C1 segment of cervical spinal cord (tissue), 14 donors: ENCODE data around the gene PPM1G.

Experiments
- DNase-seq, 14 donors: peaks; one replicate each; lab custom pipeline; 2025; lab: John Stamatoyannopoulos, UW

The PPM1G gene

GRCh38 chr2:27416151-27416550 is 6.8 kb upstream of the PPM1G start:
- no peak for DNase-seq

DNA sequence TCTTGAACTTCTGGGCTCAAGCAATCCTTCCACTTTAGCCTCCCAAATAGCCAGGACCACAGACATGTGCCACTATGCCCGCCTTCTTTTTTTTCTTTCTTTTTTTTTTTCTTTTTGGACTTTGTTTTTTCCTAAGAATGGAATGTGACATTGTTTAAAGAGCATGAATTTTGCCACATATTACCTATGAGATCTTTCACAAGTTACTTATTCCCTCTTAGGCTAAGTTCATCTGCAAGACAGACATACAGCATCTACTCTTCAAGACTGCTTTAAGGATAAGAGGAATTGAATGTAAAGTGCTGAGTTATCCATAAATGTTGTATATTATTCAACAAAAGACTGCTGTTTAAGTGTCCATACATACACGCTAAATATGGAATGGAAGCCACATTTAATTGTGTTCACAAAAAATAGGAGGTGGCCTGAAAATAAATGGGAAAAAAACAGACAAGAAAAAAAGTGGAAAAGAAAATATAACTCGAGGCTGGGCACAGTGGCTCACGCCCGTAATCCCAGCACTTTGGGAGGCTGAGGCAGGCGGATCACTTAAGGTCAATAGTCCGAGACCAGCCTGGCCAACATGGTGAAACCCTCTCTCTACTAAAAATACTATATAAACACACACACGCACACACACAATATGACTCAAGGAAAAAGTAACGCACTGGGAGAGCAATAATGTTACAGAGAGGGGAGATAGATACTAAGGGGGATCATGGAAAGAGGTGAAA is 3.2 kb upstream of the PPM1G start:
- DNase-seq, result no peak

GRCh38 chr2:27408601-27409320 is 630 bp downstream of the PPM1G start:
- DNase-seq, result no peak

- DNase-seq, result no peak
These were observed 1.4 kb downstream of the PPM1G start for GRCh38 chr2:27407798-27408491.

- DNase-seq, result no peak
These were observed 8.8 kb downstream of the PPM1G start for GRCh38 chr2:27400348-27401135.

- no peak for DNase-seq
These were observed 10.4 kb downstream of the PPM1G start for GRCh38 chr2:27398962-27399361.

DNA sequence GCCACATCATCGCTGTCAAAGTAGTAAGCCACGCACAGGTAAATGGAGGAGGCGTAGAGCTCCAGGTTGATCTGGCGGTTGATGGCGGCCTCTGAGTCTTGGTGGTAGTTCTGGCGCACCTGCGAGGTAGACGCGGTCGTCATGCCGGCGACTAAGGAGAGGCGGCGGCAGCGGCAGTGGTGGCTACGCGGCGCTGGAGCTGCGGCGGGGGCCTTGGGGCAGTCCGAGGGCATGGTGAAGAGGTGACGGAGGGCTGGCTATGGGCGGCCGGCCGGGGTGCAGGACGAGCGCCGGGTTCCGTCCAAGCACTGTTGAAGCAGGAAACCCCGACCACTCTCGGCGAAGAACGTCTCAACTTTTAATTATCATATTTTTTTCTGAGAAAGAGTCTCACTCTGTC is 16.2 kb downstream of the PPM1G start:
- no peak for DNase-seq

DNA sequence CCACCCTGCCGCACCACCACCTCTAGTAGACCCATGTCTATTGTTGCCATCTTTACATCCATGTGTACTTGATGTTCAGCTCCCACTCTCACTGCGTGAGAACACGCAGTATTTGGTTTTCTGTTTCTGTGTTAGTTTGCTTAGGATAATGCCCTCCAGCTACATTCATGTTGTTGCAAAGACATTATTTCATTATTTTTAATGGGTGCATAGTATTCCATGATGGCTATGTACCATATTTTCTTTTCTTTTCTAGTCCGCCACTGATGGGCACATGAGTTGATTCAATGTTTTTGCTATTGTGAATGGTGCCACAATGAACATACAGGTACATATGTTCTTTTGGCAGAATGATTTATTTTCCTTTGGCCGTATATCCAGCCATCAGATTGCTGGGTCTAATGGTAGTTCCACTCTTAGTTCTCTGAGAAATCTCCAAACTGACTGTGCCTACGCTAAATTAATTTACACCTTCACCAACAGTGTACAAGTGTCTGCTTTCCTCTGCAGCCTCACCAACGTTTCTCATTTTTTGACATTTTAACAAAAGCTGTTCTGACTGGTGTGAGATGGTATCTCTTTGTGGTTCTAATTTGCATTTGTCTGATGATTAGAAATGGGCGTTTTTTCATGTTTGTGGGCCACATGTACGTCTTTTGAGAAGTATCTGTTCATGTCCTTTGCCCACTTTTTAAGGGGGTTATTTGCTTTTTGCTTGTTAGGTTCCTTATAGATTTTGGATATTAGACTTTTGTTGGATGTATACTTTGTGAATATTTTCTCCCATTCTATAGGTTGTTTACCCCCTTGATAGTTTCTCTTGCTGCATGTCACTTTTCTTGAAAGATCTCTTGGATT is 18.3 kb downstream of the PPM1G start:
- no peak for DNase-seq

GRCh38 chr2:27381577-27382181 is 27.7 kb downstream of the PPM1G start:
- no peak for DNase-seq

DNA sequence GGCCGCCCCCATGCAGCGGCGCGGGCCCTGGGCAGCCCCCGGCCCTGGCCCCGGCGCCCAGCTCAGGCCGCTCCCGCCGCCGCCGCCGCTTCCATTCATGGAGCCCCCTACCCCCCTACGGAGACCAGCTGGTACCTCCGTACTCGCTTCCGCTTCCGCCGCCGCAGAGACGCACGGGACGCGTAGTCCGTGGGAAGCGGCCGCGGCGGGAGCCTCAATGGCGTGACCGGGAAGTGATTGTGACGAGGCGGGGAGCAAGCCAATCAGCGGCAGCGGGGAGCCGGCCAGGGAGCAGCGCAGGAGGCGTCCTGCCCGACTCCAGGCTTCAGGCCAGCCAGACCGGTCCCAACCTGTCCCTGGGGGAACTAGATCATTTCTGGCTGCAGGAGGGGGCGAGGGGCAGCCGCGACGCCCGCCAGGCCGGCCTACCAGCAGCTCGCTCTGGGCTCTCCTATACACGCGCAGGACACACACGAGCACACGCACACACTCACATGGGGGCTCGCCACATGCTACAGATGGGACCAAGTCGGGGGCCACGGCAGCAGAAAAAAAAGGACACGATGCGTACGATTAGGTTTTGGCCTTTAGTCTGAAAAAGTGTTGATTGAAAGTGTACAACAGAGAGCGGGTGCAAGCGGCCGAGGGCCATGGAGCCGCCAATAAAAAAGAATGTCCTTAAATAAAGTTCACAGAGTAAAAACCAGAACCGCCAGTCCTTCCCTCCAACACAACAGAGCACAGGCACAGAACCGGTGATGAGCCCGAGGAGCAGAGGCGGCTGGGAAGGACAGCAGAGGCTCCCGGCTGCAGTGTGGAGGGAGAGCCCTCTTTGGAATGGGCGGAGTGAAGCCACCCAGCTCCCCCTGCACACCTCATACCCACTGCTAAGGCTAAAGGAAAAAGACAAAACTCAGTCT is 28.5 kb downstream of the PPM1G start, which contains the start of gene ZNF513:
Gene ZNF513, minus strand, starts transcription at position 109 of the 920 bp plus-strand sequence. CDS start 208 bp downstream, outside the sequence.
- DNase-seq, result peak; percentile 54 to 98 (median 96)

DNA sequence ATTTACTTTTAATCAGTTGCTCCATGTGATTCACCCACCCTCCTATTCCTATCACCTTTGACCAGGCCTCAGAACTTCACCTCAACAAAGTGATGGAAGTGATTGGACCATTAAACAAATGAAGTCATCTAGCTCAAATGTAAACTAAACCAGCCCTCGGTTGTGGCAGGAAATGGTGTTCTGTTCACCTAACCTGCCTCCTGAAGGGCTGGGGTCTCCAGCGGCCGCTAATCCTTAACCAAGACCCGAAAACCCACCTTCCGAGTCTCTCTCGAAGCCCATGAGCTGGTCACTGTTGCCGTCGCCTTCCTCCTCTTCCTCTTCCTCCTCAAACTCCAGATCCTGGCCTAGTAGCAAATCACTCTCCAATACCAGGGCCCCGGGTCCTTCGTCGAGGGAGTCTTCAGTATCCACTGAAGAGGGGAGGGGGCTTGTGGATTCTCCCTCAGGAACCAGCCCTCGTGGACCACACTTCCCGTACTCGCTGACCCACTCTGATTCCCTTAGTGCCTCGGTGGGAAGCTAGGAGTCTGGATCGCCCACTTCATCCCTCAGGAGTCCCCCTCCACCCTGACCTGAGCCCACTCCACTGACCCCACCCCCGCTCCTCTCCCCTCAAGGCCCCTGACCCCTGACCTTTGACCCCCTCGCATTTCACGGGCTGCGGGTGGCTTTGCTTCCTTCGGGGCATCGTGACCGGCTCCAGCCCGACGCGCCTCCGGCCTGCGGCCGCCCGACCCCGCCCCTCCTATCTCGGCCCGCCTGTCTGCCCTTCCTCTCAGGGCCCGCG is 29.4 kb downstream of the PPM1G start:
- DNase-seq, result peak in 8 of 14 donors; percentile 65 to 92 (median 78)

DNA sequence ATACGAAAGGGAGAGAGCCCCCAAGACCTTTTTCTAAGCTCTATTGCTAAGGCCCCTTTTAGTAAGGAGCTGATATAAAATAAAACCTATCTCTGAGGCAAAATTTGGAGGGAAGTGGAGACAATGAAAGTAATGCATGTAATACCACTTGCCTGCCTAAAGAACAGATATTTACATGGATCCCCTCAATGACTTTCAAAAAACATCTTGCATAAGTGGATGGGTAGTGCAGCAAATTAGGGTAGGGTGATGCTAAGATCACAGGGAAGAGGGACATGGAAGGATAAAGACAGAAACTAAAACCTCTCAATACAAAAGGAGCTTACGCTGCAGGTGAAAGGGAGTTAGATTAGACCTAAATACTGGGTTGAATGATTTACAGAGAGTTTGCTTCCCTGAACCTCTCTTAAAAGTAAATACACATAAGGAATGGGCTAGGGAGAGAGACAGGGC is 30.0 kb downstream of the PPM1G start:
- DNase-seq, result no peak

GRCh38 chr2:27378809-27379290 is 30.5 kb downstream of the PPM1G start:
- DNase-seq, result peak in 1 of 14 donors; percentile 15

DNA sequence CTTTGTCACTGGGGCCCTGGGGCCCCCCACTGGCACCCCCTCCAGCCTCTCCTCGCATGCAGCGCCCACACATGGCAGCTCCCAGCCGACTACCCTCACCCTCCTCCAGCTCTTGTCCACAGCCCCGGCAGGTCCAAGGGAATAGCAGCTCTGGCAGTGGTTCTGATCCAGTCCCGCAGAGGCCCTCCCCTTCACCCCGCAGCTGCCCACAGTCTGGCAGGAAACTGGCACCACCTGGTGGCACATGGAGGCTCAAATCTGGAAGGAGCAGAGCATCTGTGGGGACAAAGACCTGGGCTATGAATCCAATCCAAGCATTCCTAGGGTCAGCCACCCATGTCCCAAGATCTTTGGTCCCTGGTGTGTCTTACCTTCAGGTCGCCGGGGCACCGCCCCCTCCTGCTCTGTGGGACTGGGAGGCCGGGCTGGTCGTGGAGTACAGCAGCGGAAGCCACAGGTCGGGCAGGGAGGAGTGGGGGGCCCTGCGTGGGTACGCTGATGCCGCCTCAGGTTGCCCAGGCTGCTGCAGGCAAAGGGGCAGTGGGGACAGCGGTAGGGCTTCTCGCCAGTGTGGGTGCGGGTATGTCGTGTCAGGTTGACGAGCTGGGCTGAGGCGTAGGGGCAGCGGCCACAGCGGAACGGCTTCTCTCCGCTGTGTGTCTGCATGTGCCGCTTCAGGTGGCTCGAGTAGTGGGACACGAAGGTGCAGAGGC is 31.1 kb downstream of the PPM1G start:
- DNase-seq, result no peak

DNA sequence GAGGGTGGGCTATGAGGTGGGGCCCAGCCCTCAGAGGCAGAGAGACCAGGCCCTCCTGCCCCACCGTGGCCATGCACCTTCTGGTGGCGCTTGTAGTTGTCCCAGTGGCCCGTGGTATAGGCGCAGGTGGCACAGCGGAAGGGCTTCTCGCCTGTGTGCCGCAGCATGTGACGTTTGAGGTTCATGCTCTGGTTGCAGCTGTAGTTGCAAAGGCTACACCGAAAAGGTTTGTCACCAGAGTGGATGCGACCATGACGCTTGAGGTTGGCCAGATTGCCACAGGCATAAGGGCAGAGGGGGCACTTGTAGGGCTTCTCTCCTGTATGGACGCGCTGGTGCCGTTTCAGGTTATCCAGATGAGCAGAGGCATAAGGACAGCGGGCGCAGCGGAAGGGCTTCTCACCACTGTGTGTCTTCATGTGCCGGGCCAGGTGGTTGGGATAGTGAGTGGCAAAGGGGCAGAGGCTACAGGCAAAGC is 31.7 kb downstream of the PPM1G start:
- no peak for DNase-seq

DNA sequence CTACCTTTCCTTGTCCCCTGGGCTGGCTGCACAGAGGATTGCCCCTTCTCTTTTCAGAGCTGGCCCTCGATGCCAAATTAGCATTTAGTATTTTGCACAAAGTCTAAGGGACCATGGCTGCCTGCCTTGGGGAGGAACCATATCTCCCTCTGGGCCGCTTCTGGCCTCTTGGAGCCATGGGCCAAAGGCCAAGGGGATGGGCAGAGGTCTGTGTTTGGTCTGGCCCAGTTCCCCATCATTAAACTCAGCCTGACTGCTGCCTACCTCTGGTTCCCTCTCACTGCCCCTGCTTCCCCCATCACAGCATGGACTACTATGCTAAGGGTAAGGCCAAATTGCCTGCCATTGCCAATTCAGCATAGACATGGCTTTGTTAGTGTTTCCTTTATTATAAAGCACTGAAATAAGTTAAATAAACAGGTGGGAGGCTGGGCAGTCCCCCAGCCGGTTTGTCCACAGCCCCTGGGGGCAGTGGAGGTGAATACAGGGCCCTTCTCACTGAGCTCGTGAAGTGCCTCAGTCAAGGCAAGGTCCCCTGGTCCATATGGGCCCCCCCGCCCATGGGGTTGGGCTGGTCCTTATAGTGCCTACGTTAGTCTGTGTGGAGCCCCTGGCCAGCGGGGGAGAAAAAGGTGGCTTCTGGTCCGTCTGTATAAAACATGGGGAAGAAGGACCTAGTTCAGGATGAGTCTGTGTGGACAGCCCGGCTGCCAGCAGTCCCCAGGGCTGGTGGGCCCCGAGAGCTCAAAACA is 32.3 kb downstream of the PPM1G start:
- no peak for DNase-seq
